H1 (cell line): Measurements from ENCODE around the gene CENPM. TPM values are rescaled to one million over a fixed set of nuclear protein-coding genes. Genes with fewer than 3 reads are reported as not detected.

Source experiments
- BRCA1 ChIP-seq: IDR thresholded peaks from 2 replicates; pipeline ENCODE4 v1.6.1; 2012; ENCODE audit warnings: low read depth, low read length, improper control_type of control experiment
- EZH2 ChIP-seq: fragments of 200-600 bp; sonication (generic); IDR thresholded peaks from 2 replicates; pipeline ENCODE4 v1.7.1; 2012; ENCODE audit warnings: low read depth, mild to moderate bottlenecking, moderate library complexity, low read length, inconsistent platforms; ENCODE audit not compliant: severe bottlenecking
- KDM4A ChIP-seq: IDR thresholded peaks from one replicate; pipeline ENCODE4 v1.7.1; 2012; ENCODE audit warnings: low read depth, mild to moderate bottlenecking, moderate library complexity, low read length, inconsistent platforms; ENCODE audit not compliant: severe bottlenecking
- RFX5 ChIP-seq: IDR thresholded peaks from 2 replicates; pipeline ENCODE4 v1.6.1; 2011; ENCODE audit warnings: low read depth, low read length, improper control_type of control experiment, borderline replicate concordance
- SUZ12 ChIP-seq: fragments of 200-600 bp; sonication (generic); IDR thresholded peaks from 2 replicates; pipeline ENCODE4 v1.6.1; 2012; ENCODE audit warnings: mild to moderate bottlenecking, inconsistent platforms, low read length, moderate library complexity, mixed read lengths
- polyA plus RNA-seq, 7 experiments: library from polyadenylated mRNA; depleted of rRNA in 3 of 7; stranded (reverse) in 5 of 7; unstranded in 2 of 7; fragments of >200 nt in 5 of 7; fragments of 200-250 nt in 2 of 7; gene quantifications; 1 replicate in 5 of 7; 2 replicates in 1 of 7; 4 replicates in 1 of 7; pipeline versions ENCODE4 v1.2.1 to v1.2.3, GENCODE V29; 2011 to 2013; ENCODE audit warnings: missing spikeins in 2 of 7, mixed read lengths in 2 of 7
- total RNA-seq: library from RNA; stranded (reverse); fragmentation: NEBNext Ultra II Directional; extraction: Animal tissue kit (Norgen Biotek cat#: 25700); gene quantifications from 2 replicates; pipeline ENCODE4 v1.2.1, GENCODE V29; 2021
- TF ChIP-seq, protein P1 (sequence below): fragments of 300-600 bp; sonication (generic); IDR thresholded peaks from 2 replicates; pipeline ENCODE4 v1.7.1; 2012; ENCODE audit warnings: low read length, moderate library complexity, mild to moderate bottlenecking, inconsistent platforms; ENCODE audit not compliant: insufficient replicate concordance
- TF ChIP-seq, protein P2 (sequence below): IDR thresholded peaks from 2 replicates; pipeline ENCODE4 v1.6.1; 2012; ENCODE audit warnings: inconsistent platforms
- TF ChIP-seq, protein P3 (sequence below): IDR thresholded peaks from 2 replicates; pipeline ENCODE4 v1.6.1; 2012; ENCODE audit warnings: inconsistent platforms

CENPM gene
- total and polyA plus RNA-seq, 2 of the 8 experiments (the other 6 are each of a cell fraction or from before 2014, with no cell fraction given), result 32.0 to 80.4 TPM

DNA sequence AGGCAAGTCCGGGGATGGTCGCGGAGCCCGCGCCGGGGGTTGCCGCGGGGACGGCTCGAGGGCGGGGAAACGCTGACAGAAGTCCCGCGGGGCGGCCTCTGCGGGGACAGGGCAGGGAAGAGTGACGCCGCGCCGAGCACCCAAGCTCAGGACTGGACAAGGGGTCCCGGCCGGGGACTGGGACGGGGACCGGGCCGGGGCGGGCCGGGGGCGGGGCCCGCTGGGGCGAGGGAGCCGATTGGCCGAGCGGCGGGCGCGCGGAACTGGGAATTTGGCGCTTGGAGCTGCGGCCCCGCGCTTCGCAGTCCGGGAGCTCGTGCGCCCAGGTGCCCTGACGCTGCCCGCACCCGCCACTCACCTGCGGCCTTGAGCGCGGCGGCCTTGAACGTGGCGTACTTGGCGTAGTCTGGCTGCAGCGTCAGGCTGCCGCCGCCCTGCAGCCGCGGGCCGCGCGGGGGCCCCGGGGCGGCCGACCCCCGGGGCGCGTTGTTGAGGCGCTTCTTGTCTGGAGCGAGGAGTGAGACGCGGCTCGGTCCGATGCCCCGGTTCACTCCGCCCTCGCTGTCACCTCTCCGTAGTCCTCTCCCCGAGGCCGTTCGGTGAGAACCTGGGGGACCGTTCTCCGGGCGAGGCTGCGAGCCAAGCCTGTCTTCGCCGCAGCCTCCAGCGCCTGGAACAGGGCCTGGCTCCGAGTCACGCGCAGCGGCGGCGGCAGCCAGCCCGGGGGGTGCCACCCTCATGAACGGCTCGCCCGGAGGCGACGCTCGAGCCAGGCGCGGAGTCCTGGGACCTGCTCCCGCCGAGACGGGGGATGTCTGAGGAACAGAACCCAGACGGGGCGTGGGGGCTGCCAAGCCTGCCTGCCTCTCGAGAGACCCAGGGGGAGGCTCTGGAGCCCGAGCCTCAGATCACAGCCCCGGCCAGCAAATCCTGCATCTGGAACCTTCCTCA lies 36.6 kb downstream of the CENPM start (continued):
- TF ChIP-seq, protein P1, sequence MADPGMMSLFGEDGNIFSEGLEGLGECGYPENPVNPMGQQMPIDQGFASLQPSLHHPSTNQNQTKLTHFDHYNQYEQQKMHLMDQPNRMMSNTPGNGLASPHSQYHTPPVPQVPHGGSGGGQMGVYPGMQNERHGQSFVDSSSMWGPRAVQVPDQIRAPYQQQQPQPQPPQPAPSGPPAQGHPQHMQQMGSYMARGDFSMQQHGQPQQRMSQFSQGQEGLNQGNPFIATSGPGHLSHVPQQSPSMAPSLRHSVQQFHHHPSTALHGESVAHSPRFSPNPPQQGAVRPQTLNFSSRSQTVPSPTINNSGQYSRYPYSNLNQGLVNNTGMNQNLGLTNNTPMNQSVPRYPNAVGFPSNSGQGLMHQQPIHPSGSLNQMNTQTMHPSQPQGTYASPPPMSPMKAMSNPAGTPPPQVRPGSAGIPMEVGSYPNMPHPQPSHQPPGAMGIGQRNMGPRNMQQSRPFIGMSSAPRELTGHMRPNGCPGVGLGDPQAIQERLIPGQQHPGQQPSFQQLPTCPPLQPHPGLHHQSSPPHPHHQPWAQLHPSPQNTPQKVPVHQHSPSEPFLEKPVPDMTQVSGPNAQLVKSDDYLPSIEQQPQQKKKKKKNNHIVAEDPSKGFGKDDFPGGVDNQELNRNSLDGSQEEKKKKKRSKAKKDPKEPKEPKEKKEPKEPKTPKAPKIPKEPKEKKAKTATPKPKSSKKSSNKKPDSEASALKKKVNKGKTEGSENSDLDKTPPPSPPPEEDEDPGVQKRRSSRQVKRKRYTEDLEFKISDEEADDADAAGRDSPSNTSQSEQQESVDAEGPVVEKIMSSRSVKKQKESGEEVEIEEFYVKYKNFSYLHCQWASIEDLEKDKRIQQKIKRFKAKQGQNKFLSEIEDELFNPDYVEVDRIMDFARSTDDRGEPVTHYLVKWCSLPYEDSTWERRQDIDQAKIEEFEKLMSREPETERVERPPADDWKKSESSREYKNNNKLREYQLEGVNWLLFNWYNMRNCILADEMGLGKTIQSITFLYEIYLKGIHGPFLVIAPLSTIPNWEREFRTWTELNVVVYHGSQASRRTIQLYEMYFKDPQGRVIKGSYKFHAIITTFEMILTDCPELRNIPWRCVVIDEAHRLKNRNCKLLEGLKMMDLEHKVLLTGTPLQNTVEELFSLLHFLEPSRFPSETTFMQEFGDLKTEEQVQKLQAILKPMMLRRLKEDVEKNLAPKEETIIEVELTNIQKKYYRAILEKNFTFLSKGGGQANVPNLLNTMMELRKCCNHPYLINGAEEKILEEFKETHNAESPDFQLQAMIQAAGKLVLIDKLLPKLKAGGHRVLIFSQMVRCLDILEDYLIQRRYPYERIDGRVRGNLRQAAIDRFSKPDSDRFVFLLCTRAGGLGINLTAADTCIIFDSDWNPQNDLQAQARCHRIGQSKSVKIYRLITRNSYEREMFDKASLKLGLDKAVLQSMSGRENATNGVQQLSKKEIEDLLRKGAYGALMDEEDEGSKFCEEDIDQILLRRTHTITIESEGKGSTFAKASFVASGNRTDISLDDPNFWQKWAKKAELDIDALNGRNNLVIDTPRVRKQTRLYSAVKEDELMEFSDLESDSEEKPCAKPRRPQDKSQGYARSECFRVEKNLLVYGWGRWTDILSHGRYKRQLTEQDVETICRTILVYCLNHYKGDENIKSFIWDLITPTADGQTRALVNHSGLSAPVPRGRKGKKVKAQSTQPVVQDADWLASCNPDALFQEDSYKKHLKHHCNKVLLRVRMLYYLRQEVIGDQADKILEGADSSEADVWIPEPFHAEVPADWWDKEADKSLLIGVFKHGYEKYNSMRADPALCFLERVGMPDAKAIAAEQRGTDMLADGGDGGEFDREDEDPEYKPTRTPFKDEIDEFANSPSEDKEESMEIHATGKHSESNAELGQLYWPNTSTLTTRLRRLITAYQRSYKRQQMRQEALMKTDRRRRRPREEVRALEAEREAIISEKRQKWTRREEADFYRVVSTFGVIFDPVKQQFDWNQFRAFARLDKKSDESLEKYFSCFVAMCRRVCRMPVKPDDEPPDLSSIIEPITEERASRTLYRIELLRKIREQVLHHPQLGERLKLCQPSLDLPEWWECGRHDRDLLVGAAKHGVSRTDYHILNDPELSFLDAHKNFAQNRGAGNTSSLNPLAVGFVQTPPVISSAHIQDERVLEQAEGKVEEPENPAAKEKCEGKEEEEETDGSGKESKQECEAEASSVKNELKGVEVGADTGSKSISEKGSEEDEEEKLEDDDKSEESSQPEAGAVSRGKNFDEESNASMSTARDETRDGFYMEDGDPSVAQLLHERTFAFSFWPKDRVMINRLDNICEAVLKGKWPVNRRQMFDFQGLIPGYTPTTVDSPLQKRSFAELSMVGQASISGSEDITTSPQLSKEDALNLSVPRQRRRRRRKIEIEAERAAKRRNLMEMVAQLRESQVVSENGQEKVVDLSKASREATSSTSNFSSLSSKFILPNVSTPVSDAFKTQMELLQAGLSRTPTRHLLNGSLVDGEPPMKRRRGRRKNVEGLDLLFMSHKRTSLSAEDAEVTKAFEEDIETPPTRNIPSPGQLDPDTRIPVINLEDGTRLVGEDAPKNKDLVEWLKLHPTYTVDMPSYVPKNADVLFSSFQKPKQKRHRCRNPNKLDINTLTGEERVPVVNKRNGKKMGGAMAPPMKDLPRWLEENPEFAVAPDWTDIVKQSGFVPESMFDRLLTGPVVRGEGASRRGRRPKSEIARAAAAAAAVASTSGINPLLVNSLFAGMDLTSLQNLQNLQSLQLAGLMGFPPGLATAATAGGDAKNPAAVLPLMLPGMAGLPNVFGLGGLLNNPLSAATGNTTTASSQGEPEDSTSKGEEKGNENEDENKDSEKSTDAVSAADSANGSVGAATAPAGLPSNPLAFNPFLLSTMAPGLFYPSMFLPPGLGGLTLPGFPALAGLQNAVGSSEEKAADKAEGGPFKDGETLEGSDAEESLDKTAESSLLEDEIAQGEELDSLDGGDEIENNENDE, result no peak
- TF ChIP-seq BRCA1, result no peak
- peak; percentile 93 for TF ChIP-seq EZH2
- TF ChIP-seq, protein P2, sequence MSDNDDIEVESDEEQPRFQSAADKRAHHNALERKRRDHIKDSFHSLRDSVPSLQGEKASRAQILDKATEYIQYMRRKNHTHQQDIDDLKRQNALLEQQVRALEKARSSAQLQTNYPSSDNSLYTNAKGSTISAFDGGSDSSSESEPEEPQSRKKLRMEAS, result peak; percentile 96
- no peak for TF ChIP-seq RFX5
- peak; percentile 71 for TF ChIP-seq KDM4A
- peak; percentile 96 for TF ChIP-seq SUZ12
- TF ChIP-seq, protein P3, sequence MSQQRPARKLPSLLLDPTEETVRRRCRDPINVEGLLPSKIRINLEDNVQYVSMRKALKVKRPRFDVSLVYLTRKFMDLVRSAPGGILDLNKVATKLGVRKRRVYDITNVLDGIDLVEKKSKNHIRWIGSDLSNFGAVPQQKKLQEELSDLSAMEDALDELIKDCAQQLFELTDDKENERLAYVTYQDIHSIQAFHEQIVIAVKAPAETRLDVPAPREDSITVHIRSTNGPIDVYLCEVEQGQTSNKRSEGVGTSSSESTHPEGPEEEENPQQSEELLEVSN, result peak; percentile 96
